Heart left ventricle (tissue), 16 donors: ENCODE data around the gene EPHB6. TPM values are rescaled to one million over a fixed set of nuclear protein-coding genes. Genes with fewer than 3 reads are reported as not detected.
A peak's percentile ranks its signal among the peaks of the same experiment; 100 is the strongest.

Experiments
- ATAC-seq, 4 donors: fragments of 200-7000 bp; cut with Tn5 transposase; one replicate each; pipeline ENCODE4 v1.9.1; 2020 to 2022; ENCODE audit warnings: moderate library complexity in 4 of 4, mild to moderate bottlenecking in 3 of 4, moderate number of reproducible peaks in 1 of 4
- DNase-seq, 5 donors: peaks; one replicate each; pipeline ENCODE4 v3.0.0-alpha.2; 2020
- H3K27ac ChIP-seq, 12 donors: fragments of 200-600 bp; sonication (generic) in 4 of 12; one replicate each; pipeline versions ENCODE4 v1.5.0 to v1.8.0; 2016 to 2022; ENCODE audit warnings: mild to moderate bottlenecking in 2 of 12
- H3K27me3 ChIP-seq, 9 donors: fragments of 200-600 bp; sonication (generic) in 2 of 9; one replicate each; pipeline versions ENCODE4 v1.5.1 to v1.8.0; 2016 to 2022; ENCODE audit warnings: mild to moderate bottlenecking in 3 of 9
- H3K36me3 ChIP-seq, 9 donors: fragments of 200-600 bp; sonication (generic) in 2 of 9; one replicate each; pipeline versions ENCODE4 v1.5.0 to v1.8.0; 2018 to 2022; ENCODE audit warnings: mild to moderate bottlenecking in 2 of 9
- H3K4me1 ChIP-seq, 12 donors: fragments of 200-600 bp; sonication (generic) in 4 of 12; one replicate each; pipeline versions ENCODE4 v1.5.0 to v1.8.0; 2016 to 2022; ENCODE audit warnings: mild to moderate bottlenecking in 3 of 12
- H3K4me3 ChIP-seq, 12 donors: fragments of 200-600 bp; sonication (generic) in 4 of 12; one replicate each; pipeline versions ENCODE4 v1.5.0 to v1.8.0; 2017 to 2022; ENCODE audit warnings: mild to moderate bottlenecking in 9 of 12, moderate library complexity in 4 of 12
- H3K9me3 ChIP-seq, 12 donors: fragments of 200-600 bp; sonication (generic) in 4 of 12; one replicate each; pipeline versions ENCODE4 v1.5.0 to v1.8.0; 2016 to 2022; ENCODE audit warnings: mild to moderate bottlenecking in 1 of 12
- POLR2A ChIP-seq, 2 donors: fragments of 450-650 bp; IDR thresholded peaks; one replicate each; pipeline ENCODE4 v1.6.1; 2017; ENCODE audit warnings: antibody characterized with exemption in 2 of 2, mild to moderate bottlenecking in 2 of 2, moderate library complexity in 2 of 2
- WGBS, 4 donors: extraction: QIAGEN DNeasy Blood & Tissue Kit in 2 of 4; methylation state at CpG; one replicate each; pipeline versions ENCODE4 v1.1.5 to v1.1.7; 2013 to 2018; 5-methylcytosine and 5-hydroxymethylcytosine counted together
- intact Hi-C, 10 donors: fragments of 100-400 bp; cut with DNase I; formaldehyde crosslinking; loops; one replicate each; pipeline versions ENCODE4 v1.11.1 to v1.14.2; 2022
- polyA plus RNA-seq, 2 donors: library from polyadenylated mRNA; stranded (reverse); fragments of 200-250 nt; gene quantifications; one replicate each; pipeline ENCODE4 v1.2.3, GENCODE V29; 2013
- total RNA-seq, 9 donors: library from RNA; depleted of rRNA in 2 of 9; stranded (reverse); fragments of >200 nt in 2 of 9; fragmentation: NEBNext Ultra II Directional in 3 of 9; extraction: Animal tissue kit (Norgen Biotek cat#: 25700) in 3 of 9; gene quantifications; one replicate each; pipeline versions ENCODE4 v1.1.0 to v1.2.4, GENCODE V29; 2016 to 2023
- TF ChIP-seq, protein P1 (sequence below), 12 donors: fragments of 200-600 bp; sonication (generic) in 4 of 12; IDR thresholded peaks; one replicate each; pipeline versions ENCODE4 v1.5.0 to v1.8.0; 2018 to 2022; ENCODE audit warnings: antibody characterized with exemption in 12 of 12, mild to moderate bottlenecking in 5 of 12
- donor health status: ischemic (EF 13 %, LVEDD 7.1; RV severe dilation, severe dysfunction).
- donor health status: healthy with polysubstance abuse.
- donor health status: DM: no; HTN: yes; CAD: no.
- donor health status: DM: no; HTN: no; CAD: no.
- donor health status: ischemic (EF 25% LVEDD 6.9; RV normal size, moderate dysfunction).
- donor health status: ischemic (EF 25% LVEDD 5.7; RV mildly dilated, moderate dysfunction).
- donor health status: healthy.
- donor health status: DM: yes; HTN: yes; CAD: no.
- donor health status: ischemic (EF 35%, LVEDD 5.7; RV mildly dilated, moderate dysfunction).
- donor health status: nonischemic (EF 11% LVEDD 7.7; RV severe dilation, severe dysfunction).
- donor health status: DM: yes; HTN: yes; CAD: no.
- donor health status: PGD.
- donor health status: ischemic (EF 29% LVEDD 5.4; RV normal size, mild dysfunction).
- donor health status: nonischemic (EF 23%, LVEDD 6.1; RV moderate dilation, normal function).

Gene EPHB6
- total and polyA plus RNA-seq, 11 donors, result 1.5 to 20.3 (median 3.3) TPM

DNA sequence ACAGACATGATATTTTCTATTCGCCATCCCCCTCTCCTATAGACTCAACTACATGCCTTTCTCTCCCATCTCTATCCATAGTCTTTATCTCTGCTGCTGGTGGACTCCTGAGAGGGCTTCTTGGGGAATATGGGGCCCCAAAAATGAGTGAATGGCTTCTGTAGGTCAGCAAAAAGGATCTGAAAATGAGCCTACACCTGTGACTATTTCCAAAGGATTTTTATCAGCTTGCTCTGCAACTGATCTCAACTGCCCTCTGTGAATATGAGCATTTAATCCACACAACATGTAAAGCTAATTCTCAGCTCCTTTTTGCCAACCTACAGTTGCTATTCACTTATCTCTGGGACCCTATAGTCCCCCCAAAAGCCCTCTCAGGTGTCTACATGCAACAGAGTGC lies 47.9 kb upstream of the EPHB6 start:
- DNase-seq, result no peak
- ATAC-seq, result no peak
- TF ChIP-seq POLR2A (IDR thresholded peaks at IDR 0.05), result no peak
- TF ChIP-seq, protein P1, sequence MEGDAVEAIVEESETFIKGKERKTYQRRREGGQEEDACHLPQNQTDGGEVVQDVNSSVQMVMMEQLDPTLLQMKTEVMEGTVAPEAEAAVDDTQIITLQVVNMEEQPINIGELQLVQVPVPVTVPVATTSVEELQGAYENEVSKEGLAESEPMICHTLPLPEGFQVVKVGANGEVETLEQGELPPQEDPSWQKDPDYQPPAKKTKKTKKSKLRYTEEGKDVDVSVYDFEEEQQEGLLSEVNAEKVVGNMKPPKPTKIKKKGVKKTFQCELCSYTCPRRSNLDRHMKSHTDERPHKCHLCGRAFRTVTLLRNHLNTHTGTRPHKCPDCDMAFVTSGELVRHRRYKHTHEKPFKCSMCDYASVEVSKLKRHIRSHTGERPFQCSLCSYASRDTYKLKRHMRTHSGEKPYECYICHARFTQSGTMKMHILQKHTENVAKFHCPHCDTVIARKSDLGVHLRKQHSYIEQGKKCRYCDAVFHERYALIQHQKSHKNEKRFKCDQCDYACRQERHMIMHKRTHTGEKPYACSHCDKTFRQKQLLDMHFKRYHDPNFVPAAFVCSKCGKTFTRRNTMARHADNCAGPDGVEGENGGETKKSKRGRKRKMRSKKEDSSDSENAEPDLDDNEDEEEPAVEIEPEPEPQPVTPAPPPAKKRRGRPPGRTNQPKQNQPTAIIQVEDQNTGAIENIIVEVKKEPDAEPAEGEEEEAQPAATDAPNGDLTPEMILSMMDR (IDR thresholded peaks at IDR 0.05), result no peak
- WGBS, 4 donors, result 83 to 91% (median 84%) methylated on average over 1 of the region's 1 CpG
- Histone ChIP-seq H3K27ac (peak overlapping the region in 1 of 12 donors; percentile 89), H3K36me3 (no peaks in the 10 kb centered on the region), H3K4me3 (no peak overlapping the region), H3K9me3 (no peaks in the 10 kb centered on the region), H3K27me3 (peaks cover 0 to 53% (median 12%) of the 10 kb centered on the region in 9 donors), H3K4me1 (peaks cover 0 to 16% (median 0%) of the 10 kb centered on the region in 12 donors)
- intact Hi-C loops, result no loop called here

DNA sequence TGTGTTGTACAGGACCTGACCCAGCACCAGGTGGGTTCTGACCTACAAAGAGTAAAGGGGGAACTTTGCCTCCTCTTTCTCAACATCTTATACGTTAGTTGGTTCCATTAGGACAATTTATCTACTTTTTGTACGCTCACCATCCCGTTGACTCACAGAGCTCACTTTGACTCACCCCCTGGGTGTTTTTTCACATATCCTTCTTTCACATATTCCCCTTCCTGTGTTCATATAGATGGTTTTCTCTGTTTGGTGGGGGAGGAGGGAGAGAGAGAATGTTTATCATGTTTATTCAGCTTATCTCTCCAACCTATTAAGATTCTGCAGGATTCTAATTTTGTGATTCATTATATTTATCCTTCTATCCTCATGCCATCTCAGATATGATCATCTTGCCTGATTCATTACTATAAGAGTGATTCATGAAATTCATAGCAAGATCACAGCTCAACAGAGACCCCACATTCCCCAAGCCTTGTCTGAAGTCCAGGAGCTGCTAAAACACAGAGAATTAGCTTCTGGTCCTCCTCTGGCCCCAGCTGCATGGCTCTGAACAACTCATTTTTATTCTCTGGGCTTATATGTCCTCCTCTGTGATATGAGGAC lies 46.9 kb upstream of the EPHB6 start:
- ATAC-seq, result no peak
- TF ChIP-seq, protein P1 (IDR thresholded peaks at IDR 0.05), result no peak
- no peak for TF ChIP-seq POLR2A (IDR thresholded peaks at IDR 0.05)
- intact Hi-C loops, result no loop called here
- no peaks in the 10 kb centered on the region for H3K9me3 ChIP-seq
- WGBS, 4 donors, result 46 to 68% (median 53%) methylated on average over 3 of the region's 3 CpGs
- DNase-seq, result no peak
- peak overlapping the region in 2 of 12 donors; percentile 22 to 89 for H3K27ac ChIP-seq
- H3K27me3 ChIP-seq, result peaks cover 0 to 63% (median 17%) of the 10 kb centered on the region in 9 donors
- no peak overlapping the region for H3K4me3 ChIP-seq
- H3K36me3 ChIP-seq, result no peaks in the 10 kb centered on the region
- H3K4me1 ChIP-seq, result peaks cover 0 to 16% (median 0%) of the 10 kb centered on the region in 12 donors

DNA sequence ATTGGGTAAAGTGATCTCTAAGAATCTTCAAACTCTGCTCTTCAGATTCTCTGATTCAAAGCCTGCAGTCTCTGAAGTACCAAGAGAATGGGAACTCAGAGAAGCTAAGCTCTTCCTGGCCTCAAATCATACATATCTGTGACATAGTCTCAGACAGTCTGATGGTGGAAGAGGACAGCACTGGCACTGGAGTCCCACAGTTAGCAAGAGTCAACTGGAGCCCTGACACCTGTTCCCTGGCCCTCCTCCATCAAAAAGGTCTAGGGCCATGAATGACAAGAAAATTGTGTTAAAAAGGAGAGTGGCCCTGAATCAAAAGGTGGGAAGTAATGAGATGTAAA lies 46.4 kb upstream of the EPHB6 start:
- Histone ChIP-seq H3K4me1 (peaks cover 0 to 16% (median 0%) of the 10 kb centered on the region in 12 donors), H3K36me3 (no peaks in the 10 kb centered on the region), H3K27me3 (peaks cover 0 to 68% (median 21%) of the 10 kb centered on the region in 9 donors), H3K4me3 (no peak overlapping the region), H3K9me3 (no peaks in the 10 kb centered on the region), H3K27ac (peak overlapping the region in 2 of 12 donors; percentile 22 to 89)
- intact Hi-C loops, result no loop called here
- TF ChIP-seq, protein P1 (IDR thresholded peaks at IDR 0.05), result no peak
- no peak for TF ChIP-seq POLR2A (IDR thresholded peaks at IDR 0.05)
- no peak for ATAC-seq
- no peak for DNase-seq

DNA sequence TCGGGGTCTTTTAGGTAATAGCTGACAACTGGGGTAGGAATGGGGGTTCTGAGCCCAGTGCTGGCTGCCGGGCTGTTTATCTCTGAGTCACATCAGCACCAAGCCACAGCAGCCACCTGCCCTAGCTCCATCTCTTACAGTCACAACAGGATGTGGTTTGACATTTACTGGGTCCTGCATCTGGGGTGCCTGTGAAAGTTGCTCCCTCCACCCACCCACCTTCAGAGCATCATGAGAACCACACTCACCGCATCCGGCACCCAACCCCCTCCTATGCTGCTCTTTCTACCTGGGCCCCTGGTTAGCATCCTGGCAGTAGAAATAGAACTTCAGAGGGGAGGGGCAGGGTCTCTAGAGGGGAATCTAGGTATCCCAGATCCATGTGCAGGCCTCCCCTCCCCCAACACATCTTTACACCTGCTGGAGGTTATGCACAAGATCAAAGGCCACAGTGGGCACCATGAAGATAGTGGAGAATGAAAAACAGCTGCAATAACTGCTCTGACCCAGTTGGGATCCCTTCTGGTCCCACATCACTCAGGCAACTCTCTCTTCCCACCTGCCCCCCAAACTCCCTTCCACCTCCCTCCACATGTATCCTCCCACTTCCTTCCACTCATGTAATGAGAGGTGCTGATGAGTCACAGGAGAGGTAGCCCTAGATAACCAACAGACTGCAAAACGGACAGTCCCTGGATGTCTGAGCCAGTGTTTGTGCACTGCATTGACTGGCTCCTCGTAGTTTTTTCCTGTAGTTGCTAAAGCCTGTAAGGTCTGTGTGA lies 45.9 kb upstream of the EPHB6 start:
- H3K36me3 ChIP-seq, result no peaks in the 10 kb centered on the region
- peaks cover 0 to 16% (median 0%) of the 10 kb centered on the region in 12 donors for H3K4me1 ChIP-seq
- H3K4me3 ChIP-seq, result peak overlapping the region in 1 of 12 donors; percentile 15
- H3K27me3 ChIP-seq, result peaks cover 0 to 74% (median 26%) of the 10 kb centered on the region in 9 donors
- no peak for DNase-seq
- peak in 2 of 4 donors; percentile 44 to 68 for ATAC-seq
- peak overlapping the region in 2 of 12 donors; percentile 22 to 89 for H3K27ac ChIP-seq
- TF ChIP-seq, protein P1 (IDR thresholded peaks at IDR 0.05), result no peak
- no peak for TF ChIP-seq POLR2A (IDR thresholded peaks at IDR 0.05)
- intact Hi-C loops, result no loop called here
- WGBS, 4 donors, result 52 to 67% (median 57%) methylated on average over 6 of the region's 6 CpGs
- H3K9me3 ChIP-seq, result no peaks in the 10 kb centered on the region
